ENCODE results near the gene F5. TPM values are rescaled to one million over a fixed set of nuclear protein-coding genes. Genes with fewer than 3 reads are reported as not detected.

Gene F5
- polyA plus RNA-seq, 3 donors, result 6.5 to 14.5 (median 7.1) TPM

GRCh38 chr1:169615803-169616202 is 29.5 kb upstream of the F5 start:
- Histone ChIP-seq H4K20me1 (ENCODE audit: insufficient read depth, low read length) (no peaks in the 10 kb centered on the region), H3K4me1 (ENCODE audit: control insufficient read depth in 1 of 2, insufficient read depth in 2 of 2, low read length in 2 of 2) (peaks cover 37 to 40% of the 10 kb centered on the region in 2 donors), H3K27ac (ENCODE audit: low read depth in 1 of 2, low read length in 2 of 2) (no peak overlapping the region), H3K36me3 (replicated peaks in 1 of 2; ENCODE audit: control insufficient read depth in 1 of 2, insufficient read depth in 2 of 2, low read length in 2 of 2) (no peaks in the 10 kb centered on the region), H2AFZ (ENCODE audit: insufficient read depth, low read depth, low read length, poor library complexity, severe bottlenecking) (no peak overlapping the region), H3K79me2 (ENCODE audit: insufficient read depth, low read length) (no peaks in the 10 kb centered on the region), H3K4me3 (replicated peaks in 1 of 3; ENCODE audit: low read depth in 2 of 3, low read length in 3 of 3) (no peak overlapping the region), H3K9ac (ENCODE audit: insufficient read depth, low read length, poor library complexity, severe bottlenecking) (no peak overlapping the region), H3K4me2 (replicated peaks; ENCODE audit: extremely low read depth, low read length, poor library complexity, severe bottlenecking) (no peak overlapping the region), H3K9me3 (replicated peaks in 1 of 2; ENCODE audit: control insufficient read depth in 1 of 2, insufficient read depth in 1 of 2, low read length in 2 of 2) (no peaks in the 10 kb centered on the region), H3K27me3 (ENCODE audit: control insufficient read depth in 2 of 2, insufficient read depth in 2 of 2, low read length in 2 of 2) (no peaks in the 10 kb centered on the region)
- Mint-ChIP-seq H3K4me1 (peaks cover 45% of the 10 kb centered on the region), H3K9me3 (peaks cover 0 to 2% (median 0%) of the 10 kb centered on the region in 7 donors), H3K27me3 (ENCODE audit: low read depth in 3 of 3) (peaks cover 0 to 2% (median under 1%) of the 10 kb centered on the region in 3 donors), H3K4me3 (no peak overlapping the region), H3K36me3 (no peaks in the 10 kb centered on the region), H3K27ac (no peak overlapping the region)
- intact Hi-C loops (cut with micrococcal nuclease), result no loop called here
- TF ChIP-seq CTCF (IDR thresholded peaks at IDR 0.05), result no peak
- no peak for DNase-seq
- 100% methylated on average over 3 of the region's 5 CpGs for WGBS (ENCODE audit: insufficient coverage)

GRCh38 chr1:169610858-169611257 is 24.6 kb upstream of the F5 start:
- H3K9me3 ChIP-seq (replicated peaks in 1 of 2; ENCODE audit: control insufficient read depth in 1 of 2, insufficient read depth in 1 of 2, low read length in 2 of 2), result no peaks in the 10 kb centered on the region
- intact Hi-C loops (cut with micrococcal nuclease), result no loop called here
- 0% methylated on average over 1 of the region's 6 CpGs for WGBS (ENCODE audit: insufficient coverage)

More at GRCh38 chr1:169610858-169611257, 24.6 kb upstream of the F5 start:
- Histone ChIP-seq H3K27me3 (ENCODE audit: control insufficient read depth in 2 of 2, insufficient read depth in 2 of 2, low read length in 2 of 2) (no peaks in the 10 kb centered on the region), H4K20me1 (ENCODE audit: insufficient read depth, low read length) (no peaks in the 10 kb centered on the region), H3K9ac (ENCODE audit: insufficient read depth, low read length, poor library complexity, severe bottlenecking) (no peak overlapping the region), H3K4me2 (replicated peaks; ENCODE audit: extremely low read depth, low read length, poor library complexity, severe bottlenecking) (peak overlapping the region; percentile 9), H3K27ac (ENCODE audit: low read depth in 1 of 2, low read length in 2 of 2) (peak overlapping the region in 1 of 2 donors; percentile 34), H3K4me1 (ENCODE audit: control insufficient read depth in 1 of 2, insufficient read depth in 2 of 2, low read length in 2 of 2) (peaks cover 82 to 86% of the 10 kb centered on the region in 2 donors), H2AFZ (ENCODE audit: insufficient read depth, low read depth, low read length, poor library complexity, severe bottlenecking) (no peak overlapping the region), H3K79me2 (ENCODE audit: insufficient read depth, low read length) (no peaks in the 10 kb centered on the region), H3K36me3 (replicated peaks in 1 of 2; ENCODE audit: control insufficient read depth in 1 of 2, insufficient read depth in 2 of 2, low read length in 2 of 2) (no peaks in the 10 kb centered on the region), H3K4me3 (replicated peaks in 1 of 3; ENCODE audit: low read depth in 2 of 3, low read length in 3 of 3) (peak overlapping the region in 1 of 3 experiments; percentile 9)
- H3K4me3 Mint-ChIP-seq, result peak overlapping the region; percentile 1 to 11
- H3K36me3 Mint-ChIP-seq, result no peaks in the 10 kb centered on the region
- H3K27ac Mint-ChIP-seq, result peak overlapping the region in 5 of 7 donors; percentile 26 to 78 (median 63)
- H3K9me3 Mint-ChIP-seq, result peaks cover 0 to 2% (median 0%) of the 10 kb centered on the region in 7 donors
- peak; percentile 48 to 69 (median 67) for DNase-seq
- no peak for TF ChIP-seq CTCF (IDR thresholded peaks at IDR 0.05)
- peaks cover 92% of the 10 kb centered on the region for H3K4me1 Mint-ChIP-seq
- peaks cover 0 to 2% (median 0%) of the 10 kb centered on the region in 3 donors for H3K27me3 Mint-ChIP-seq (ENCODE audit: low read depth in 3 of 3)

Data from CD14-positive monocyte (primary cell).